ENCODE results near the gene PTTG1IP.

The PTTG1IP gene

GRCh38 chr21:44891631-44892031 is 18.1 kb upstream of the PTTG1IP start:
- TF ChIP-seq EZH2 (IDR thresholded peaks at IDR 0.05; ENCODE audit: borderline replicate concordance, low read depth, low read length, severe bottlenecking) (no peak), CTCF (IDR thresholded peaks at IDR 0.05; ENCODE audit: borderline replicate concordance, extremely low read depth, low read length, poor library complexity, severe bottlenecking) (no peak)

GRCh38 chr21:44890961-44891541 is 17.6 kb upstream of the PTTG1IP start:
- Histone ChIP-seq H3K27ac (ENCODE audit: low read length) (no peak overlapping the region), H3K4me3 (ENCODE audit: low read depth in 1 of 2, low read length in 2 of 2) (no peak overlapping the region)
- no peak for DNase-seq

More at GRCh38 chr21:44891631-44892031, 18.1 kb upstream of the PTTG1IP start:
- no peak overlapping the region for H2AFZ ChIP-seq (ENCODE audit: low read depth, low read length)
- no peaks in the 10 kb centered on the region for H3K79me2 ChIP-seq (ENCODE audit: insufficient read depth, low read length)
- peaks cover 62% of the 10 kb centered on the region for H3K36me3 ChIP-seq (ENCODE audit: insufficient read depth, low read length)
- no peak overlapping the region for H3K4me2 ChIP-seq (ENCODE audit: insufficient read depth, low read length)
- H3K4me3 ChIP-seq (ENCODE audit: low read depth in 1 of 2, low read length in 2 of 2): no peak overlapping the region
- H3K4me1 ChIP-seq (ENCODE audit: insufficient read depth, low read length): no peaks in the 10 kb centered on the region
- no peaks in the 10 kb centered on the region for H3K27me3 ChIP-seq (ENCODE audit: insufficient read depth, low read length, poor library complexity)
- no peak overlapping the region for H3K27ac ChIP-seq (ENCODE audit: low read length)
- H3K9ac ChIP-seq (ENCODE audit: low read depth, low read length): no peak overlapping the region
- ATAC-seq (ENCODE audit: insufficient read depth, low read depth) (no peak), DNase-seq (no peak)
- peaks cover 11% of the 10 kb centered on the region; the same call in 1 of the 2 replicates for H4K20me1 ChIP-seq (ENCODE audit: insufficient read depth, low read length)
- H3K9me3 ChIP-seq (ENCODE audit: insufficient read depth, low read length, severe bottlenecking): no peaks in the 10 kb centered on the region

GRCh38 chr21:44890338-44890931 is 16.9 kb upstream of the PTTG1IP start:
- no peak for DNase-seq
- Histone ChIP-seq H3K4me3 (ENCODE audit: low read depth in 1 of 2, low read length in 2 of 2) (no peak overlapping the region), H4K20me1 (ENCODE audit: insufficient read depth, low read length) (peaks cover 11% of the 10 kb centered on the region; the same call in 1 of the 2 replicates), H3K9me3 (ENCODE audit: insufficient read depth, low read length, severe bottlenecking) (no peaks in the 10 kb centered on the region), H3K36me3 (ENCODE audit: insufficient read depth, low read length) (peaks cover 66% of the 10 kb centered on the region), H3K27ac (ENCODE audit: low read length) (no peak overlapping the region), H3K79me2 (ENCODE audit: insufficient read depth, low read length) (no peaks in the 10 kb centered on the region), H3K27me3 (ENCODE audit: insufficient read depth, low read length, poor library complexity) (no peaks in the 10 kb centered on the region), H3K9ac (ENCODE audit: low read depth, low read length) (no peak overlapping the region), H2AFZ (ENCODE audit: low read depth, low read length) (no peak overlapping the region), H3K4me1 (ENCODE audit: insufficient read depth, low read length) (no peaks in the 10 kb centered on the region), H3K4me2 (ENCODE audit: insufficient read depth, low read length) (no peak overlapping the region)
- no peak for ATAC-seq (ENCODE audit: insufficient read depth, low read depth)
- TF ChIP-seq EZH2 (IDR thresholded peaks at IDR 0.05; ENCODE audit: borderline replicate concordance, low read depth, low read length, severe bottlenecking): no peak
- TF ChIP-seq CTCF (IDR thresholded peaks at IDR 0.05; ENCODE audit: borderline replicate concordance, extremely low read depth, low read length, poor library complexity, severe bottlenecking): no peak

More at GRCh38 chr21:44890961-44891541, 17.6 kb upstream of the PTTG1IP start:
- Histone ChIP-seq H3K9ac (ENCODE audit: low read depth, low read length) (no peak overlapping the region), H3K36me3 (ENCODE audit: insufficient read depth, low read length) (peaks cover 63% of the 10 kb centered on the region), H3K4me2 (ENCODE audit: insufficient read depth, low read length) (no peak overlapping the region), H3K79me2 (ENCODE audit: insufficient read depth, low read length) (no peaks in the 10 kb centered on the region), H3K4me1 (ENCODE audit: insufficient read depth, low read length) (no peaks in the 10 kb centered on the region), H3K27me3 (ENCODE audit: insufficient read depth, low read length, poor library complexity) (no peaks in the 10 kb centered on the region), H3K9me3 (ENCODE audit: insufficient read depth, low read length, severe bottlenecking) (no peaks in the 10 kb centered on the region), H2AFZ (ENCODE audit: low read depth, low read length) (no peak overlapping the region), H4K20me1 (ENCODE audit: insufficient read depth, low read length) (peaks cover 11% of the 10 kb centered on the region; the same call in 1 of the 2 replicates)
- ATAC-seq (ENCODE audit: insufficient read depth, low read depth): no peak
- no peak for TF ChIP-seq EZH2 (IDR thresholded peaks at IDR 0.05; ENCODE audit: borderline replicate concordance, low read depth, low read length, severe bottlenecking)
- no peak for TF ChIP-seq CTCF (IDR thresholded peaks at IDR 0.05; ENCODE audit: borderline replicate concordance, extremely low read depth, low read length, poor library complexity, severe bottlenecking)
